Vagina (tissue), 2 donors: Measurements from ENCODE around the gene UTP11. TPM values are rescaled to one million over a fixed set of nuclear protein-coding genes. Genes with fewer than 3 reads are reported as not detected.

Experiments used
- DNase-seq, 2 donors: peaks; one replicate each; pipeline ENCODE4 v3.0.0-alpha.2; 2017; ENCODE audit errors: extremely low spot score in 2 of 2
- H3K27ac ChIP-seq: fragments of 200-600 bp; sonication (generic); one replicate; pipeline ENCODE4 v1.5.1; 2019
- H3K27me3 ChIP-seq: fragments of 200-600 bp; sonication (generic); one replicate; pipeline ENCODE4 v1.5.1; 2019
- H3K36me3 ChIP-seq, 2 donors: fragments of 200-600 bp; sonication (generic); one replicate each; pipeline ENCODE4 v1.5.1; 2017 to 2019
- H3K4me1 ChIP-seq: fragments of 200-600 bp; sonication (generic); one replicate; pipeline ENCODE4 v1.5.1; 2019
- H3K4me3 ChIP-seq, 2 donors: fragments of 200-600 bp; sonication (generic); 1 replicate in 1 of 2; 2 replicates in 1 of 2; pipeline ENCODE4 v1.5.1; 2016 to 2019
- H3K9me3 ChIP-seq: fragments of 200-600 bp; sonication (generic); one replicate; pipeline ENCODE4 v1.5.1; 2019
- CTCF ChIP-seq, 3 experiments: fragments of 450-650 bp in 2 of 3; fragments of 200-600 bp in 1 of 3; sonication (generic) in 1 of 3; IDR thresholded peaks; one replicate each; pipeline ENCODE4 v1.5.1; 2017 to 2019; ENCODE audit warnings: antibody characterized with exemption in 3 of 3, mild to moderate bottlenecking in 2 of 3, moderate library complexity in 2 of 3
- POLR2A ChIP-seq, 2 donors: fragments of 450-650 bp; IDR thresholded peaks; one replicate each; pipeline ENCODE4 v1.6.1; 2017; ENCODE audit warnings: antibody characterized with exemption in 2 of 2, mild to moderate bottlenecking in 2 of 2, moderate library complexity in 2 of 2
- POLR2AphosphoS5 ChIP-seq, 2 donors: sonication (generic); formaldehyde crosslinking; IDR thresholded peaks; one replicate each; pipeline ENCODE4 v1.9.0; 2017; ENCODE audit warnings: antibody characterized with exemption in 2 of 2, mild to moderate bottlenecking in 2 of 2, low read depth in 1 of 2; ENCODE audit not compliant: insufficient read depth in 1 of 2
- intact Hi-C: fragments of 100-400 bp; cut with DNase I; formaldehyde crosslinking; loops from one replicate; pipeline ENCODE4 v1.15.1; 2023
- total RNA-seq: library from RNA; depleted of rRNA; stranded (reverse); fragments of >200 nt; gene quantifications from one replicate; pipeline ENCODE4 v1.2.3, GENCODE V29; 2016

The UTP11 gene
- total RNA-seq, 1 donor from 2014 or later = 18.7 TPM

- Histone ChIP-seq H3K4me1 (peaks cover 80% of the 10 kb centered on the region), H3K4me3 (peak overlapping the region in 1 of 2 donors; percentile 24), H3K27ac (peak overlapping the region; percentile 93), H3K27me3 (no peaks in the 10 kb centered on the region), H3K36me3 (no peaks in the 10 kb centered on the region), H3K9me3 (no peaks in the 10 kb centered on the region)
- TF ChIP-seq POLR2A (IDR thresholded peaks at IDR 0.05) (no peak), POLR2AphosphoS5 (IDR thresholded peaks at IDR 0.05; ENCODE audit: insufficient read depth in 1 of 2, low read depth in 1 of 2) (no peak), CTCF (IDR thresholded peaks at IDR 0.05) (no peak)
- peak in 1 of 2 donors; percentile 86 for DNase-seq
- intact Hi-C loops = no loop called here
These were observed 12.9 kb upstream of the UTP11 start for GRCh38 chr1:37999430-38000232.

DNA sequence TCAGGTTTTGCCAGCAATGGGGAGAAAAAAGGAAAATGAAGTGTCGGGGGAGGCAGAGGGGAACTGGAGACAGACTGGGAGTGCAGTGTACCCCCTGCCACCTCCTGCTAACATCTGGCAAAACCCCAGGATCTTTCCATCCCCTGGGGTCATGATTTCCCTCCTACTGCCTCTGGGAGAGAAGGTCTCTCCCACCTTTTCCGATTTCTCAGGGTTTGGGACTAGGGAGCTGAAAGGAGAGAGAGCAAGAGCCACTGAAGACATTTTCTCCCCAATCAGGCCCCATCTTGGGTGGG lies 12.4 kb upstream of the UTP11 start:
- H3K4me1 ChIP-seq = peaks cover 78% of the 10 kb centered on the region
- no peak for DNase-seq
- no peak for TF ChIP-seq POLR2A (IDR thresholded peaks at IDR 0.05)
- TF ChIP-seq CTCF (IDR thresholded peaks at IDR 0.05) = no peak
- TF ChIP-seq POLR2AphosphoS5 (IDR thresholded peaks at IDR 0.05; ENCODE audit: insufficient read depth in 1 of 2, low read depth in 1 of 2) = no peak
- H3K9me3 ChIP-seq = no peaks in the 10 kb centered on the region
- H3K4me3 ChIP-seq = peak overlapping the region in 1 of 2 donors; percentile 24
- H3K36me3 ChIP-seq = no peaks in the 10 kb centered on the region
- H3K27ac ChIP-seq = peak overlapping the region; percentile 93
- intact Hi-C loops = no loop called here
- no peaks in the 10 kb centered on the region for H3K27me3 ChIP-seq

DNA sequence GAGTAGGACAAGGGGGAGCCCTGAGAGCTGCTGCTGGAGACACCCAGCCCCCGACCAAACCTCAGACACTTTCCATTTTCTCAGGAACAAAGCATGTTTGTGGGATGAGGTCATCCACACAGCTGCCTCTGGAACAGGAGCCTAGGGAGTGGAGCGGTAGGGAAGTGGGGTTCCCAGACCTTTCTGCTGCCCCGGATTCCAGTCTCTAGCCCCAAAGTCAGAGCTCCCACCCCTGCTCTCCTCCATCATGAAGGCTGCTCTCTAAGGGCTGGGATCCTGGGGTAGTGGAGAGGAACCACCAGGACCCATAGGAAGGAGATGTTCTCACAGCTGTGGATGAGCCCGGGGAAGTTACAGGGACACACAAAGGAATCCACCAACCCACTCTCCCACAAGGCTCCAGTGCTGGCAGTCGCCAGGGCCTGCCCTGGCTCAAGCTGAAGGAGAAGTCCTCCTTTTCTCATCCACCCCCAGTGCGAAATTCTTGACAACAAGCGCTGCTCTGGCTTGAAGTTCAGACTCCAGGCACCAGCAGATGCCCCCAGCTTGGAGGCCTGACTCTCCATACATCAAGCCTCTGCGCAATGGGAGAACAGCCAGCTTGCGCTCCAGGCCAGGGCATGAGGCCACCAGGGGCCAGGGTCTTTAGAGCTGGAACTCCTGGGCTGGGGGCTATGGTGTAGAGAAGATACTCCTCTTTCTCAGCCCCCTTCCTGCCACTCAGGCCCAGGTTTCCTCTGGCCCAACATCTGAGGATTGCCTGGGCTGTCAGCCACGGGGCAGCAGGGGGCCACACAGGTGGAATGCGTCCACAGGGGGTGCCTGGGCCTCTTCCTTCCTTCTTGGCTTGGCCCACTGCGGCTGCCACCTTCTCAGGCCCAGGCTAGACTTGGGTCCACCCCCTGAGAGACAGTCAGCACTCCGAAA lies 11.7 kb upstream of the UTP11 start:
- no peak for TF ChIP-seq CTCF (IDR thresholded peaks at IDR 0.05)
- no peak for TF ChIP-seq POLR2A (IDR thresholded peaks at IDR 0.05)
- TF ChIP-seq POLR2AphosphoS5 (IDR thresholded peaks at IDR 0.05; ENCODE audit: insufficient read depth in 1 of 2, low read depth in 1 of 2) = no peak
- Histone ChIP-seq H3K4me3 (peak overlapping the region in 1 of 2 donors; percentile 24), H3K27ac (peak overlapping the region; percentile 93), H3K4me1 (peaks cover 78% of the 10 kb centered on the region), H3K27me3 (no peaks in the 10 kb centered on the region), H3K36me3 (no peaks in the 10 kb centered on the region), H3K9me3 (no peaks in the 10 kb centered on the region)
- intact Hi-C loops = no loop called here
- peak in 1 of 2 donors; percentile 88 for DNase-seq

GRCh38 chr1:38003261-38004250 lies 9.0 kb upstream of the UTP11 start:
- H3K4me1 ChIP-seq = peaks cover 64% of the 10 kb centered on the region
- TF ChIP-seq CTCF (IDR thresholded peaks at IDR 0.05) (no peak), POLR2AphosphoS5 (IDR thresholded peaks at IDR 0.05; ENCODE audit: insufficient read depth in 1 of 2, low read depth in 1 of 2) (no peak), POLR2A (IDR thresholded peaks at IDR 0.05) (no peak)
- H3K27me3 ChIP-seq = no peaks in the 10 kb centered on the region
- H3K9me3 ChIP-seq = no peaks in the 10 kb centered on the region
- intact Hi-C loops = no loop called here
- peak overlapping the region; percentile 88 for H3K27ac ChIP-seq
- no peak for DNase-seq
- H3K36me3 ChIP-seq = no peaks in the 10 kb centered on the region
- peak overlapping the region; percentile 73 to 80 for H3K4me3 ChIP-seq
